HG03342 (cell line): ENCODE data around the gene SCYL1.

ENCODE experiments used
- ATAC-seq: cut with Tn5 transposase; IDR thresholded peaks from one replicate; pipeline ENCODE4 v1.9.1; 2021; ENCODE audit warnings: mild to moderate bottlenecking, moderate library complexity; ENCODE audit not compliant: unreplicated experiment

Gene SCYL1

DNA sequence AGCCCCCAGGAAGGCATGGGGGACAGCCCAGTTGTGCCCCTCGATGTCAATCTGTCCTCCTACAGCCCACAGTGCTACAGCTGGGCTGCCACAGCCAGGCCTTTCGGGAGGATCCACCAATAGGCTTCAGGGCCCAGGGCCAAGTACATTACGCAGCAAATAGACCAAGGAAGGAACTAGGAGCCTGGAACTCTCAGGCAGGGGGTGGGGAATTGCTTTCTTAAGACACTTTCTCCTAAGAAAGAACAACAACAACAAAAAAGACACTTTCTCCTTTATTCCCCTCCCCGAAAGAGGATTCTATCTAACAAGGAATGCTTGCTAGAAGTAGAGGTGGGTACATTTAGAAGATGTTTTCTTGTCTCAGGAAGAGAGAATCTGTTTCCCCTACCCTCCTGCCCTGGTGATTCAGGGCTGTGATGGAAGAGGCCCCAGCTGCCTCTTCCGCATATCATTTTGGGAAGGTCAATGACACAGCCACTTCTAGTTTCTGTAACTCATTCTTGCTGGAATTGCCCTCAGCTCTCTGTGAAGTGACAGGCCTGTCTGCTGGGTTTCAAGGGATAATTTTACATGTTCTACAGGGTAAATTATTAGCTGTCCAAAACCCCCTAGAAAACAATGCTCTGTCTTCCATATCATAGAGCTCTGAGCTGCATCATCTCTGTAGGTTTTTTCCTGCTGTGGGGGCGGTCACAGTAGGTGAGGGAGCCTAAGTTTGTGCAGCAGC is 32.1 kb upstream of the SCYL1 start:
- no peak for ATAC-seq

DNA sequence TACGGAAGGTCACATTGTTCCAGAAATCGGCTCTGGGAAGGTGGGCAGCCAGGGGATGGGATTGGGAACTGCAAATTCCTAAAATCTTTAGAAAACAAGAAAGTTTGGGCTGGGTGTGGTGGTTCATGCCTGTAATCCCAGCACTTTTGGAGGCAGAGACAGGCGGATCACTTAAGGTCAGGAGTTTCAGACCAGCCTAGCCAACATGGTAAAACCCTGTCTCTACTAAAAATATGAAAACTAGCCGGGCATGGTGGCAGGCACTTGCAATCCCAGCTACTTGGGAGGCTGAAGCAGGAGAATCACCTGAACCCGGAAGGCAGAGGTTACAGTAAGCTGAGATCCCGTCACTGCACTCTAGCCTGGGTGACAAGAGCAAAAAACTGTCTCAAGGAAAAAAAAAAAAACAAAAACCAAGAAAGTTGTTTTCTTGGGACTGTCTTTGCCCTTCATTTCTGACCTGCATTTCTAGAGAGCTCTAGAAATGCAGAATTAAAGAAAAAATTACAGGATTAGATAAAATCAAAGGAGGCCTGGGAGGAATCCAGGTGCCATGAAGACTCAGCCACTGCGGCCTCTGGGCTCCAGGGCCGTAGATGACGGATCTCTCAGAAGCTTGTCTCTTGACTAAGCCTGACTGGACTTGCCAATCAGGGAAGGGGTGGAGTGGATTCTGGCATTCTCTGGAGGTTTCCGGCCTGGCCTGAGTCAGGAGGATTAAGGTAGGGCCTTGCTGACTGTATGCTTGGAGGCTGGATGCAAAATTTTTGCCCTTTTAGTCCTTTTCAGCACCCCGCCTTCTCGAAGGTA is 31.3 kb upstream of the SCYL1 start:
- ATAC-seq, result no peak

DNA sequence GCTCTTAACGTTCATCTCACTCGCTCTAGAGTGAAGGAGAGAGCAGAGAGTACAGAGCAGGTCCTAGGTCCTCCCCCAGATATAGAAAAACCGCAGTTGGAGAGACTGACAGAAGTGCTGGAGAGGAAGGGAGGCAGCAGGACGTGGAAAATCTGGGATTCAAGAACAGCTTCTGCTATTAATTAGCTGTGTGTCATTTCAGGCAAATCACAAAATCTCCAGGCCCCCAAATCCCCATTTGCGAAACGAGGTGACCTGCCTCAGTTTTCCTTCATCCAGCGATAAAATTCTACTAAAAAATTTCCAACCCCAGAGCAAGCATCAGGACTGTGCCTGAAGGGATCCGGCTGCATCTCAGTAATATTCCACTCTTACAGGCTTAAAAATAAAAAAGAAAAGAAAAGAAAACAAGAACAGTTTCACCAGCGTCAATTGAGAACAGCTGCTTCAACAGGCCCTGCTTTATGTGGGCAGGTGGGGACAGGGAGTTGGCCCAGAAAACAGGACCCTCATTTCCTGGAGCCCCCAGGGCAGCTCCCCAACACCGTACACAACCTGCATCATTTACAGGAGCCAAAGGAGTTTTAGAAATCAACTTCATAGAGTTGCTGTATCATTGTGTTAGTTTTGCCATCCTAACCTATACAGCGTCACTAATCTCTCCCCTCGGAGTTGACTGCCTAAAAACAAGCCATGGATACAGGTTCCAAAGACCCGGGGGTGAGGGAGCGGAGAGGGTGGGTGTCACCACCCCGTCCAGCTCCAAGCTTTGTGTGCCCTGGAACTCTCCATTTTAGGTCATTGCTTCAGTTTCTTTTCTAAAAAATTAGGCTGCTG is 28.4 kb upstream of the SCYL1 start:
- peak; percentile 1 for ATAC-seq

DNA sequence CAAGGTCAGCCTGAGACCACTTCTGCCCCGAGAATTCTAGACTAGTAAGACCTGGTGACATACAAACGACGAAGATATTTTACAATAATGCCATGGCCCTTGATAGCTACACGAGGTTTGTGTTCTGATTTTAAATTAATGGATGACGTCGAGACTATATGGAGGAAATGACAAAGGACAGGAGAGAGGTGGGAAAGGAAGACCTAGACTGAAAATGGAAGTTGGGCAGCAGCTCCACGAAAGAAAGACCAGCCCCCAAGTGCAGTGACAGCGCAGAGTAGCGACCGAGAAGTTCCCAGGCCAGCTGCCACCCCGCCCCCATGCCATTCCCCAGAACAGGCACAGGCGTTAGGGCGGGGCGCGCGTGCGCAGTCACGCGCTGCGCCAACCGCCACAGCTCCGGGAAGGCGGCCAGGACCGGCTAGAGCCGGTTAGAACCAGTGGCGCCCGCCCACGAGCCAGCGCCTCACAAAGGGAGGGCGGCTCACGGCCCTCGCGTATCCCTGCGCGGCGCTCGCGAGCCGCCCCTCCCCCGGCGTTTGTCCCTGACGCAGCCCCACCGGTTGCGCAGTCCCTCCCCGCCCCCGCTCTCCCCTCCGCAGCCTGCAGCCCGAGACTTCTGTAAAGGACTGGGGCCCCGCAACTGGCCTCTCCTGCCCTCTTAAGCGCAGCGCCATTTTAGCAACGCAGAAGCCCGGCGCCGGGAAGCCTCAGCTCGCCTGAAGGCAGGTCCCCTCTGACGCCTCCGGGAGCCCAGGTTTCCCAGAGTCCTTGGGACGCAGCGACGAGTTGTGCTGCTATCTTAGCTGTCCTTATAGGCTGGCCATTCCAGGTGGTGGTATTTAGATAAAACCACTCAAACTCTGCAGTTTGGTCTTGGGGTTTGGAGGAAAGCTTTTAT is 27.5 kb upstream of the SCYL1 start:
- peak; percentile 53 for ATAC-seq

DNA sequence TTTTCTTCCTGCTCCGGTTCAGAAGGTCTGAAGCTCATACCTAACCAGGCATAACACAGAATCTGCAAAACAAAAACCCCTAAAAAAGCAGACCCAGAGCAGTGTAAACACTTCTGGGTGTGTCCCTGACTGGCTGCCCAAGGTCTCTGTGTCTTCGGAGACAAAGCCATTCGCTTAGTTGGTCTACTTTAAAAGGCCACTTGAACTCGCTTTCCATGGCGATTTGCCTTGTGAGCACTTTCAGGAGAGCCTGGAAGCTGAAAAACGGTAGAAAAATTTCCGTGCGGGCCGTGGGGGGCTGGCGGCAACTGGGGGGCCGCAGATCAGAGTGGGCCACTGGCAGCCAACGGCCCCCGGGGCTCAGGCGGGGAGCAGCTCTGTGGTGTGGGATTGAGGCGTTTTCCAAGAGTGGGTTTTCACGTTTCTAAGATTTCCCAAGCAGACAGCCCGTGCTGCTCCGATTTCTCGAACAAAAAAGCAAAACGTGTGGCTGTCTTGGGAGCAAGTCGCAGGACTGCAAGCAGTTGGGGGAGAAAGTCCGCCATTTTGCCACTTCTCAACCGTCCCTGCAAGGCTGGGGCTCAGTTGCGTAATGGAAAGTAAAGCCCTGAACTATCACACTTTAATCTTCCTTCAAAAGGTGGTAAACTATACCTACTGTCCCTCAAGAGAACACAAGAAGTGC is 26.7 kb upstream of the SCYL1 start:
- no peak for ATAC-seq

DNA sequence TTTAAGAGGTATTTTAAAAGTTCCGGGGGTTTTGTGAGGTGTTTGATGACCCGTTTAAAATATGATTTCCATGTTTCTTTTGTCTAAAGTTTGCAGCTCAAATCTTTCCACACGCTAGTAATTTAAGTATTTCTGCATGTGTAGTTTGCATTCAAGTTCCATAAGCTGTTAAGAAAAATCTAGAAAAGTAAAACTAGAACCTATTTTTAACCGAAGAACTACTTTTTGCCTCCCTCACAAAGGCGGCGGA is 26.2 kb upstream of the SCYL1 start:
- no peak for ATAC-seq

DNA sequence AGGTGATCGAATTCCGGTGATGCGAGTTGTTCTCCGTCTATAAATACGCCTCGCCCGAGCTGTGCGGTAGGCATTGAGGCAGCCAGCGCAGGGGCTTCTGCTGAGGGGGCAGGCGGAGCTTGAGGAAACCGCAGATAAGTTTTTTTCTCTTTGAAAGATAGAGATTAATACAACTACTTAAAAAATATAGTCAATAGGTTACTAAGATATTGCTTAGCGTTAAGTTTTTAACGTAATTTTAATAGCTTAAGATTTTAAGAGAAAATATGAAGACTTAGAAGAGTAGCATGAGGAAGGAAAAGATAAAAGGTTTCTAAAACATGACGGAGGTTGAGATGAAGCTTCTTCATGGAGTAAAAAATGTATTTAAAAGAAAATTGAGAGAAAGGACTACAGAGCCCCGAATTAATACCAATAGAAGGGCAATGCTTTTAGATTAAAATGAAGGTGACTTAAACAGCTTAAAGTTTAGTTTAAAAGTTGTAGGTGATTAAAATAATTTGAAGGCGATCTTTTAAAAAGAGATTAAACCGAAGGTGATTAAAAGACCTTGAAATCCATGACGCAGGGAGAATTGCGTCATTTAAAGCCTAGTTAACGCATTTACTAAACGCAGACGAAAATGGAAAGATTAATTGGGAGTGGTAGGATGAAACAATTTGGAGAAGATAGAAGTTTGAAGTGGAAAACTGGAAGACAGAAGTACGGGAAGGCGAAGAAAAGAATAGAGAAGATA is 25.7 kb upstream of the SCYL1 start, which contains the start of gene MALAT1:
Gene MALAT1, plus strand, starts transcription at position 69 of the 736 bp plus-strand sequence.
- ATAC-seq, result no peak

DNA sequence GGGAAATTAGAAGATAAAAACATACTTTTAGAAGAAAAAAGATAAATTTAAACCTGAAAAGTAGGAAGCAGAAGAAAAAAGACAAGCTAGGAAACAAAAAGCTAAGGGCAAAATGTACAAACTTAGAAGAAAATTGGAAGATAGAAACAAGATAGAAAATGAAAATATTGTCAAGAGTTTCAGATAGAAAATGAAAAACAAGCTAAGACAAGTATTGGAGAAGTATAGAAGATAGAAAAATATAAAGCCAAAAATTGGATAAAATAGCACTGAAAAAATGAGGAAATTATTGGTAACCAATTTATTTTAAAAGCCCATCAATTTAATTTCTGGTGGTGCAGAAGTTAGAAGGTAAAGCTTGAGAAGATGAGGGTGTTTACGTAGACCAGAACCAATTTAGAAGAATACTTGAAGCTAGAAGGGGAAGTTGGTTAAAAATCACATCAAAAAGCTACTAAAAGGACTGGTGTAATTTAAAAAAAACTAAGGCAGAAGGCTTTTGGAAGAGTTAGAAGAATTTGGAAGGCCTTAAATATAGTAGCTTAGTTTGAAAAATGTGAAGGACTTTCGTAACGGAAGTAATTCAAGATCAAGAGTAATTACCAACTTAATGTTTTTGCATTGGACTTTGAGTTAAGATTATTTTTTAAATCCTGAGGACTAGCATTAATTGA is 25.0 kb upstream of the SCYL1 start:
- no peak for ATAC-seq

DNA sequence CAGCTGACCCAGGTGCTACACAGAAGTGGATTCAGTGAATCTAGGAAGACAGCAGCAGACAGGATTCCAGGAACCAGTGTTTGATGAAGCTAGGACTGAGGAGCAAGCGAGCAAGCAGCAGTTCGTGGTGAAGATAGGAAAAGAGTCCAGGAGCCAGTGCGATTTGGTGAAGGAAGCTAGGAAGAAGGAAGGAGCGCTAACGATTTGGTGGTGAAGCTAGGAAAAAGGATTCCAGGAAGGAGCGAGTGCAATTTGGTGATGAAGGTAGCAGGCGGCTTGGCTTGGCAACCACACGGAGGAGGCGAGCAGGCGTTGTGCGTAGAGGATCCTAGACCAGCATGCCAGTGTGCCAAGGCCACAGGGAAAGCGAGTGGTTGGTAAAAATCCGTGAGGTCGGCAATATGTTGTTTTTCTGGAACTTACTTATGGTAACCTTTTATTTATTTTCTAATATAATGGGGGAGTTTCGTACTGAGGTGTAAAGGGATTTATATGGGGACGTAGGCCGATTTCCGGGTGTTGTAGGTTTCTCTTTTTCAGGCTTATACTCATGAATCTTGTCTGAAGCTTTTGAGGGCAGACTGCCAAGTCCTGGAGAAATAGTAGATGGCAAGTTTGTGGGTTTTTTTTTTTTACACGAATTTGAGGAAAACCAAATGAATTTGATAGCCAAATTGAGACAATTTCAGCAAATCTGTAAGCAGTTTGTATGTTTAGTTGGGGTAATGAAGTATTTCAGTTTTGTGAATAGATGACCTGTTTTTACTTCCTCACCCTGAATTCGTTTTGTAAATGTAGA is 24.3 kb upstream of the SCYL1 start:
- ATAC-seq, result no peak

DNA sequence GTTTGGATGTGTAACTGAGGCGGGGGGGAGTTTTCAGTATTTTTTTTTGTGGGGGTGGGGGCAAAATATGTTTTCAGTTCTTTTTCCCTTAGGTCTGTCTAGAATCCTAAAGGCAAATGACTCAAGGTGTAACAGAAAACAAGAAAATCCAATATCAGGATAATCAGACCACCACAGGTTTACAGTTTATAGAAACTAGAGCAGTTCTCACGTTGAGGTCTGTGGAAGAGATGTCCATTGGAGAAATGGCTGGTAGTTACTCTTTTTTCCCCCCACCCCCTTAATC is 23.8 kb upstream of the SCYL1 start:
- no peak for ATAC-seq

DNA sequence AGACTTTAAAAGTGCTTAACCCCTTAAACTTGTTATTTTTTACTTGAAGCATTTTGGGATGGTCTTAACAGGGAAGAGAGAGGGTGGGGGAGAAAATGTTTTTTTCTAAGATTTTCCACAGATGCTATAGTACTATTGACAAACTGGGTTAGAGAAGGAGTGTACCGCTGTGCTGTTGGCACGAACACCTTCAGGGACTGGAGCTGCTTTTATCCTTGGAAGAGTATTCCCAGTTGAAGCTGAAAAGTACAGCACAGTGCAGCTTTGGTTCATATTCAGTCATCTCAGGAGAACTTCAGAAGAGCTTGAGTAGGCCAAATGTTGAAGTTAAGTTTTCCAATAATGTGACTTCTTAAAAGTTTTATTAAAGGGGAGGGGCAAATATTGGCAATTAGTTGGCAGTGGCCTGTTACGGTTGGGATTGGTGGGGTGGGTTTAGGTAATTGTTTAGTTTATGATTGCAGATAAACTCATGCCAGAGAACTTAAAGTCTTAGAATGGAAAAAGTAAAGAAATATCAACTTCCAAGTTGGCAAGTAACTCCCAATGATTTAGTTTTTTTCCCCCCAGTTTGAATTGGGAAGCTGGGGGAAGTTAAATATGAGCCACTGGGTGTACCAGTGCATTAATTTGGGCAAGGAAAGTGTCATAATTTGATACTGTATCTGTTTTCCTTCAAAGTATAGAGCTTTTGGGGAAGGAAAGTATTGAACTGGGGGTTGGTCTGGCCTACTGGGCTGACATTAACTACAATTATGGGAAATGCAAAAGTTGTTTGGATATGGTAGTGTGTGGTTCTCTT is 23.2 kb upstream of the SCYL1 start:
- ATAC-seq, result no peak

DNA sequence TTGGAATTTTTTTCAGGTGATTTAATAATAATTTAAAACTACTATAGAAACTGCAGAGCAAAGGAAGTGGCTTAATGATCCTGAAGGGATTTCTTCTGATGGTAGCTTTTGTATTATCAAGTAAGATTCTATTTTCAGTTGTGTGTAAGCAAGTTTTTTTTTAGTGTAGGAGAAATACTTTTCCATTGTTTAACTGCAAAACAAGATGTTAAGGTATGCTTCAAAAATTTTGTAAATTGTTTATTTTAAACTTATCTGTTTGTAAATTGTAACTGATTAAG is 22.7 kb upstream of the SCYL1 start:
- ATAC-seq, result no peak

DNA sequence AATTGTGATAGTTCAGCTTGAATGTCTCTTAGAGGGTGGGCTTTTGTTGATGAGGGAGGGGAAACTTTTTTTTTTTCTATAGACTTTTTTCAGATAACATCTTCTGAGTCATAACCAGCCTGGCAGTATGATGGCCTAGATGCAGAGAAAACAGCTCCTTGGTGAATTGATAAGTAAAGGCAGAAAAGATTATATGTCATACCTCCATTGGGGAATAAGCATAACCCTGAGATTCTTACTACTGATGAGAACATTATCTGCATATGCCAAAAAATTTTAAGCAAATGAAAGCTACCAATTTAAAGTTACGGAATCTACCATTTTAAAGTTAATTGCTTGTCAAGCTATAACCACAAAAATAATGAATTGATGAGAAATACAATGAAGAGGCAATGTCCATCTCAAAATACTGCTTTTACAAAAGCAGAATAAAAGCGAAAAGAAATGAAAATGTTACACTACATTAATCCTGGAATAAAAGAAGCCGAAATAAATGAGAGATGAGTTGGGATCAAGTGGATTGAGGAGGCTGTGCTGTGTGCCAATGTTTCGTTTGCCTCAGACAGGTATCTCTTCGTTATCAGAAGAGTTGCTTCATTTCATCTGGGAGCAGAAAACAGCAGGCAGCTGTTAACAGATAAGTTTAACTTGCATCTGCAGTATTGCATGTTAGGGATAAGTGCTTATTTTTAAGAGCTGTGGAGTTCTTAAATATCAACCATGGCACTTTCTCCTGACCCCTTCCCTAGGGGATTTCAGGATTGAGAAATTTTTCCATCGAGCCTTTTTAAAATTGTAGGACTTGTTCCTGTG is 22.1 kb upstream of the SCYL1 start:
- ATAC-seq, result no peak

DNA sequence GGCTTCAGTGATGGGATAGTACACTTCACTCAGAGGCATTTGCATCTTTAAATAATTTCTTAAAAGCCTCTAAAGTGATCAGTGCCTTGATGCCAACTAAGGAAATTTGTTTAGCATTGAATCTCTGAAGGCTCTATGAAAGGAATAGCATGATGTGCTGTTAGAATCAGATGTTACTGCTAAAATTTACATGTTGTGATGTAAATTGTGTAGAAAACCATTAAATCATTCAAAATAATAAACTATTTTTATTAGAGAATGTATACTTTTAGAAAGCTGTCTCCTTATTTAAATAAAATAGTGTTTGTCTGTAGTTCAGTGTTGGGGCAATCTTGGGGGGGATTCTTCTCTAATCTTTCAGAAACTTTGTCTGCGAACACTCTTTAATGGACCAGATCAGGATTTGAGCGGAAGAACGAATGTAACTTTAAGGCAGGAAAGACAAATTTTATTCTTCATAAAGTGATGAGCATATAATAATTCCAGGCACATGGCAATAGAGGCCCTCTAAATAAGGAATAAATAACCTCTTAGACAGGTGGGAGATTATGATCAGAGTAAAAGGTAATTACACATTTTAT is 21.4 kb upstream of the SCYL1 start:
- ATAC-seq, result no peak

DNA sequence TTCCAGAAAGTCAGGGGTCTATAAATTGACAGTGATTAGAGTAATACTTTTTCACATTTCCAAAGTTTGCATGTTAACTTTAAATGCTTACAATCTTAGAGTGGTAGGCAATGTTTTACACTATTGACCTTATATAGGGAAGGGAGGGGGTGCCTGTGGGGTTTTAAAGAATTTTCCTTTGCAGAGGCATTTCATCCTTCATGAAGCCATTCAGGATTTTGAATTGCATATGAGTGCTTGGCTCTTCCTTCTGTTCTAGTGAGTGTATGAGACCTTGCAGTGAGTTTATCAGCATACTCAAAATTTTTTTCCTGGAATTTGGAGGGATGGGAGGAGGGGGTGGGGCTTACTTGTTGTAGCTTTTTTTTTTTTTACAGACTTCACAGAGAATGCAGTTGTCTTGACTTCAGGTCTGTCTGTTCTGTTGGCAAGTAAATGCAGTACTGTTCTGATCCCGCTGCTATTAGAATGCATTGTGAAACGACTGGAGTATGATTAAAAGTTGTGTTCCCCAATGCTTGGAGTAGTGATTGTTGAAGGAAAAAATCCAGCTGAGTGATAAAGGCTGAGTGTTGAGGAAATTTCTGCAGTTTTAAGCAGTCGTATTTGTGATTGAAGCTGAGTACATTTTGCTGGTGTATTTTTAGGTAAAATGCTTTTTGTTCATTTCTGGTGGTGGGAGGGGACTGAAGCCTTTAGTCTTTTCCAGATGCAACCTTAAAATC is 20.8 kb upstream of the SCYL1 start:
- ATAC-seq, result no peak
